ENCODE data around the gene BCAR3.
"Not testable (repeated sequence)": the region's sequence is repeated elsewhere in the genome, so short reads cannot be mapped to it uniquely, and the experiment has no call there.

Gene BCAR3

DNA sequence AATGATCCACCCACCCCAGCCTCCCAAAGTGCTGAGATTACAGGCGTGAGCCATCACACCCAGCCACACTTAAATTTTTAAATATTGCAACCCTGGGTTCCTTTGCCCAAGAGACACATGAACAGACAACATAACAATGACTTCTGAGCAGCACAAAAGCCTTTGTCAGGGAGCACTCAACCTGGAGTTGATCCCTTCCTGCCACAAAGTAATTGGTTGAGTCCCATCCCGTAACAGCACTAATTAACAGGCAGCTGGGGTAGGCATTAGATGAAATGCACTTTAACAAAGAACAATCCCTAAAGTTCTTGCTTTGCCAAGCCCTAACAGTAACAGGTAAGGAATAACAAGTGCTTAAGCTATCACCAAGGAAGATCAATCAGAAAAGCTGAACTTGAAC is 5.9 kb upstream of the BCAR3 start:
- DNase-seq = no peak

- no peak for DNase-seq
Observed at GRCh38 chr1:93686504-93687250, 5.0 kb upstream of the BCAR3 start.

DNA sequence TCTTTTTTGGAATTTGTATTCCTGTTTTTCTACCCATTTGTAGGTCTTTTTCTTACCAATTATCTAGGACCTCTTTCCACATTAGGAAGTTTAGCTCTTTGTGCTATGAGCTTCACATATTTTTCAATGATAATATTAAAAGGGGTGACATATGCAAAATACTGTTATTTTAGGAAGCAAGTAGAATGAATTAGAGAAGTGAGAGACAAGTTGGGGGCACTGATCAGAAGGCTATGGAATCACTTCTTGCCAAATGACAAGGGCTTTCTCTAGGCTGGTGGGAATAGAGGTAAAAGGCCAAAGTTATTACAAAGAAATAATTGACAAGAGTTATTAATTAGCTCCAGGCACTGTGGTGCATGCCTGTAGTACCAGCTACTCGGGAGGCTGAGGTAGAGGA is 4.3 kb upstream of the BCAR3 start:
- no peak for DNase-seq

- no peak for DNase-seq
Observed at GRCh38 chr1:93683234-93683633, 1.6 kb upstream of the BCAR3 start.

- no peak for DNase-seq
Observed at GRCh38 chr1:93681989-93682412, 364 bp upstream of the BCAR3 start.

DNA sequence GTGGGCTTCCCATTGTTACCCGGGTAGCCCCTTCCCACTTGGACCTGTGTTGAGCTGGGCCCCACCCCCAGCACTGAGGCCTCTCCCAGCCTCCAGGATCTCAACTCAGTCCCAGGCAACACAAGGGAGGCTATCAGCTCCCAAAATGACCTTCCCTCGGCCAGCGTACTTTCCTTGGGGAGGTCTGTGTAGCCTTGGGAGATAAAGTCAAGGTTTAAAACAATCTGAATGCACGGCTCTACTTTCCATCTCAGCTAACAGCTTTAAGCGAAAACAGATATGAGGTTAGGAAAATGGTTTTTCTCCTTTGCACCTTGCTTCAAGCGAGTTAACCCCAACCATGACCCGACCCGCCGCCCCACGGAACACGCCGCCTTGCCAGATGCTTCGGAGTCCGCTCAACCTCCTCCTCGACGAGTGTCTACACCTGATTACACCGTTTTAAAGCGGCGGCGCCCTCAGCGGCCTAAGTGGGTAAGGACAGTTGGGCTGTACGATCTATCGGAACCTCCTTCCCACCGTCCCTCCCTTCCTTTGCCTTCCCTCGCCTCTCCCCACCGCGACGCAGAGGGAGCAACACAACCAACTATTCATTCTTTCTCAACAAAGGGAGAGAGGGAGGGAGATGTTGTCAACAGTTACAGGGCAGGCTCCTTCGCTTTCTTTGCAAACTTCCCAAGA is 1.1 kb downstream of the BCAR3 start:
- peak; percentile 24 to 62 for DNase-seq

DNA sequence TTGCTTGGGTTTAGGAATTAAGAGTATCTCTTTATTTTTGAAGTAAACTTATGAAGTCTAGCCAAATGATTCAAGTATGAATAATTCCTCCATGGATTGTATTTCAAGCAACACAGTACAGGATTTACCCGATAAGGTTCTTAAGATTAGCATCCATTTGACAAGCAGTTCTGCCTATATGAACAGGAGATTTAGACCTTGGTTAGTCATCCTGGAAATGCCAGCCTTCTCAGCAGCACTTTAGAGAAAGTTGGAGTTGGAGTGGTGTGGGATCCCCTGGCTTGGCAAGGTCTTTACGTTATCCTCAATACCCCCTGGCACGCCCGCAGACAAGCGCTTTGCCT is 1.6 kb downstream of the BCAR3 start:
- DNase-seq = no peak

GRCh38 chr1:93679546-93679945 is 2.1 kb downstream of the BCAR3 start:
- DNase-seq = no peak

DNA sequence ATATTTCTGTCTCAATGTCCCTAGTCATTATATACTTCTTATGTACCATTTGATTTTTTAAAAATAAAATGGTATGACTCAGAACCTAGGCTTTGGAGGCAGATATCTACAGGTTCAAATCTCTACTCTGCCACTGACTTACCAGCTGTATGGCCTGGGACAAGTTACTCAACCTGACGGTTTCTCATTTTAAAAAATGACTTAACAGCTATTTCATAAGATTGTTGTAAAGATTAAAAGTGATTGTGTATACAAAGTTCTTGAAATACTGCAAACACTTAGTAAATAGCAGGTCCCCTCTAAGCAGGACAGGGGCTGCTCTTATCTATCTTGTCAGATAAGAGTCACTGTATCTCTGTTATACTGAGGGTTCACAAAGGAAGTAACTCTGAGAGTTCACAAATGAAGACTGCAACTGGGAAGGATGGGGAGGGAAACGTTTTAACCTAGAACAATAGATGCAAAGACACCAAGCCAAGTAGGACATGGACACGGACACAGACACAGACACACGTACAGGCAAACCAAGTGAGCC is 2.6 kb downstream of the BCAR3 start:
- DNase-seq = no peak

DNA sequence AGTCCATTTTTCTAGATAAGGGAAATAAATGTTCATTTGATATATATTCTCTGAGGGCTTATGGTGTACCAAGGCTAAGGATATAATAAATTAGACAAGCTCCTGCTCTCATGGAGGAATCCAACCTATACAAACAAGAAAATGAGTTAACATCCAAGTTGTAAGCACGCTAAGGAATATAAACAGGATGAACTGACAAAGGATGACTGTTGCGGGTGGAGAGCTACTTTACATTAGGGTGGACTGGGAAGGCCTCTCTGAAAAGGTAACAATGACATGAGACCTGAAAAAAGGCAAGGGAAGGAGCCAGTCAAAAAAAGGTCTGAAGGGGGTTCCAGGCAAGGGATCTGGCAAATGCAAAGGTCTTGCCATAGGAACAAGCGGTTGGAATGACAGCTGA is 3.1 kb downstream of the BCAR3 start:
- DNase-seq = no peak

GRCh38 chr1:93677729-93678128 is 3.9 kb downstream of the BCAR3 start:
- no peak for DNase-seq

DNA sequence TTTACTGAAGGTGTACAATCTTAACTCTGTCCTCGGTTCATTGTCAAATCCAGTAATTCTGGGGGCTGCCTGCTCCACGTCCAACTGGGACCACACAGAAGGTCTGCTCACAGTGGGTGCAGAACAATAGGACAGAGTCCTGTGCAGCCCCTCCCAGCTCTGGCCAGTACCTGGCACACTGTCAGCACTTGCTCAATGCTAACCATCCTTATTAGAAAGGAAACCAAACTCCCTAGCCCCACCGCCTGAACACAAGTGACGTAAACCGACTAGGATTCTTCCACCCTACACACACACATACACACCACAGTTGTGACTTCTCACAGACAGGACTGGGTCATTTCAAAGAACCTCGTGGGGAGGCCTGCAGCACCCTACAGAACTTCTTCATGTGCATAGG is 5.2 kb downstream of the BCAR3 start:
- DNase-seq = no peak

DNA sequence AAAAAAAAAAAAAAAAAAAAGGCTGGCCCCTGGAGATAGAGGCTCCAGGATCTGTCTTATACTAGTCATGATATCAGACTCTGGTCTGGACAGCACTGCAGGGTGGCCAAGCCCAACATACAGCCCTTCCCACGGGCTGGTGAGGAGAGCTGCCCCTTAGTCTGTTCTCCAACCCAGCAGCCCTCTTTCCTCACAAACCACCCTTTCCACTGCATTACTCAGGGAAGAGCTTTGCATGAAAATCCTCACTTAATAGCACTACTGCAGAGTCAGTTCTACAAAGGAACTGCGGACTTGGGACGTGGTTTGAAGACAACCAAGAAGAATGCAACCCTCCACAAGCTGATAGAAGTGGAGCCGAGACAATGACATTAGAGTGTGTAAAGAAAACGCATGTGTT is 5.7 kb downstream of the BCAR3 start:
- DNase-seq = no peak

DNA sequence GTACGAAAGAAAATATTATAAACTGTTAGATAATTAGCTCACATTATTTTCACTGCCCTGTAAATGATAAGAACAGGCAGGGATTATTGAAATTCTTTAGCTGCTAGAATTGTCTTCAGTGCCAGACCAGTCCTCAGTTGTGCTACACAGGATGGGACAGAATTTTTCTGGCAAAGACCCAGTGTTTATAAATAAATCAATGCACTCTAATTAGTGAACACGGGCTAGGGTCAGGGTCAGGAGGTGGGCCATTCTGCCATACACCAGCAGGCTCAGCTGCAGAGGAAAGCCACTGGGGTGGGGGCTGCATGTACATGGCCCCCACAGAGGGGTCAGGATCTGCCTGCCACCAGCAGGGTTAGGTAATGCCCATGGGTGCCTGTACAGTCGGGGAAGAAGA is 6.4 kb downstream of the BCAR3 start:
- DNase-seq = no peak

GRCh38 chr1:93674071-93674470 is 7.6 kb downstream of the BCAR3 start:
- DNase-seq = not testable (repeated sequence)

GRCh38 chr1:93673163-93673829 is 8.3 kb downstream of the BCAR3 start:
- no peak for DNase-seq

DNA sequence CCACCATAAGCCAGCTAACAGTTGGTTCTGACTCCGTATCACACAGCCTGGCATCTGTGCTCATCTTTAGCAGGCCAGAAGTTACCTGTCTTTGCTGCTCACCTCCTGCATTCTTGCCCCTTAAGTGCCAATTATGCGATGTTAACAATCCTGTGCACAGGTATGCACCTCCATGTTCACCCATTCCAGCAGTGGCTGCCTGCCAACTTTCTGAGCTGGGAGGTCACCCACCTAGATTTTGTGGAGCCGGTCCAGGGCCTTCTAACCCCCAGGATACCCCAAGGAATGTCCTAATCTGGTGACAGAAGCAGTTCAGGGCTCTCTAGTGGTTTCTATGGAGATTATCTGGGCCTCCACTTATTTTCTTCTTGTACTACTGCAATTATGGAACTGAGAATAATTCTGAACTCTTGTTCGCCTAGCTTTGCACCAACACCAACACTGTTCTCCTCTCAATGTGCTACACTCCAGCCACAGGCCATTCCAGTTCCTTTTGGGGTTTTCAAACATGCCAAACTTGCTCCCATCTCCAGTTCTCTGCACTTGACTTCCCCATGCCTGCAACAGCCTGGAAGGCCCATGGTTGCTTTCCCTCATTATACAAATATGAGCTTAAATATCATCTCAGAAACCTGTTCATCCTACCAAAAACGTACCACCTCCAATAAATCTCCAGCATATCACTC is 9.0 kb downstream of the BCAR3 start:
- DNase-seq = no peak

GRCh38 chr1:93672069-93672468 is 9.6 kb downstream of the BCAR3 start:
- DNase-seq = peak in 1 of 2 donors; percentile 31

DNA sequence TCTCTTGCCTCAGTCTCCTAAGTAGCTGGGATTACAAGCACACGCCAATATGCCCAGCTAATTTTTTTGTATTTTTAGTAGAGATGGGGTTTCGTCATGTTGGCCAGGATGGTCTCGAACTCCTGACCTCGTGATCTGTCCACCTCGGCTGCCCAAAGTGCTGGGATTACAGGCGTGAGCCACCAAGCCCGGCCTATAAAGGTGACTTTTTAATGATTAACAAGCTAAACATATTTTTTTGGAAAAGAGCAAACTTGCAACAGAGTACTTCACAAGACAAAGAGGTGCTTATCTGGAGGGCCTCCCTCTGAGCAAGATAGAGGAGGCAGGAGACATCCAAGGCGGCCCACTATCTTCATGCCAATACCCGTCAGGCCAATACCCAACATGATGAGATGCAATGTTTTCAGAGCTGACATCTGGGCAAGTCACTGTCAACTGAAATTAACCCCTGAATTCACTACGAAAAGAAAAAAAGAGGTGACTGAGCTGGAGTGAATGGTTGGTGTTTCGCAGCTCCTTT is 10.5 kb downstream of the BCAR3 start:
- DNase-seq = no peak

DNA sequence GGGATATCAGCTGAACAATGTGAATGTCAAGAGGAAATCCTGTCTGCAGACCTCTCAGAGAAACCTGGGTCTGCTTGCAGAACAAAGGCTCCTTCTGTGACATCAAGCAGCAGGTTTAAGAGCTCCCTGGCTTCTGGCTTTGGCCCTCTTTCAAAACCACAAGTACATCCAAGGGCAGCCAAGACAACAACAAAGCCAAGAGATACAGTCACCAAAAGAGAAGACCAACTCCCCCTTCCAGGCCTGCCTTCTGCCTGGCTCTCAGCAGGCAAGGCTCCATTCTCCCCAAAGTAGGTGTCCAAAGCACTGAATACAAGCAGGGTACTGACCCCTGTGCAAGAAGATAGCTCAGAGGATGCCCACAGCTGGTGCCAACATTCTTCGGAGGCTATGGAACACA is 11.5 kb downstream of the BCAR3 start:
- no peak for DNase-seq

- DNase-seq = no peak
Observed at GRCh38 chr1:93669369-93669768, 12.3 kb downstream of the BCAR3 start.

- DNase-seq = no peak
Observed at GRCh38 chr1:93668951-93669350, 12.7 kb downstream of the BCAR3 start.

DNA sequence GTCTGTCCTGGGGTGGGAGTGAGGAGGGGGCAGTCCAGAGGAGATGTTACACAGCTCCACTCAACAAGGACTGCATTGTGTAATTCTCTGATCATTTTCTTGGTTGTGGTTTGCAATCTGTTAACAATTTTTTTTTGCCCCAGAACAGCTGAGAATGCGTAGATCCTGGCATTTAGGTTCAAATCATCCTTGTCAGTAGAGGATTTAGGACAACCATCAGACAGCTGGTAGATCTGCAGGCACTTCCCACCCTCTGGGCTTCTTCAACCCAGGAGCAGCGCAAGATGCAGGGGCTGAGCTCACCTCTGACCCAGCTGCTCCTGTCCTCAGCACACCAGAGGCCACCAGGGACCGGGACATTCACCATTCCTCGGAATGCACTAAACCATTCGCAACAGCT is 13.5 kb downstream of the BCAR3 start:
- no peak for DNase-seq
